Raji (cell line): ENCODE data around the gene RPL39.

Source experiments
- POLR2A ChIP-seq: IDR thresholded peaks from 2 replicates; pipeline ENCODE4 v1.6.1; 2011; ENCODE audit warnings: low read depth, low read length, control low read depth; ENCODE audit not compliant: insufficient read depth

The RPL39 gene

GRCh38 chrX:119791437-119792231 lies at the start of gene RPL39:
TSS of gene RPL39 (minus strand) at chrX:119791630. CDS start at chrX:119791576, 54 bp downstream.
- peak; percentile 90 for TF ChIP-seq POLR2A

GRCh38 chrX:119833905-119834304 lies 42.5 kb upstream of the RPL39 start:
- no peak for TF ChIP-seq POLR2A

GRCh38 chrX:119828446-119828845 lies 37.0 kb upstream of the RPL39 start:
- no peak for TF ChIP-seq POLR2A

GRCh38 chrX:119826399-119826959 lies 35.0 kb upstream of the RPL39 start:
- no peak for TF ChIP-seq POLR2A

- no peak for TF ChIP-seq POLR2A
These were observed 25.8 kb upstream of the RPL39 start for GRCh38 chrX:119817130-119817690.

- TF ChIP-seq POLR2A, result no peak
These were observed 24.9 kb upstream of the RPL39 start for GRCh38 chrX:119816300-119816699.

GRCh38 chrX:119809185-119809666 lies 17.8 kb upstream of the RPL39 start:
- TF ChIP-seq POLR2A, result no peak

GRCh38 chrX:119802546-119802945 lies 11.1 kb upstream of the RPL39 start:
- no peak for TF ChIP-seq POLR2A

GRCh38 chrX:119801253-119802221 lies 10.1 kb upstream of the RPL39 start:
- TF ChIP-seq POLR2A, result no peak

- TF ChIP-seq POLR2A, result no peak
These were observed 423 bp downstream of the RPL39 start for GRCh38 chrX:119790977-119791436.

GRCh38 chrX:119784747-119785446 lies 6.5 kb downstream of the RPL39 start:
- no peak for TF ChIP-seq POLR2A

GRCh38 chrX:119783026-119783425 lies 8.4 kb downstream of the RPL39 start:
- no peak for TF ChIP-seq POLR2A

- no peak for TF ChIP-seq POLR2A
These were observed 12.6 kb downstream of the RPL39 start for GRCh38 chrX:119778829-119779228.

GRCh38 chrX:119775517-119776238 lies 15.8 kb downstream of the RPL39 start:
- TF ChIP-seq POLR2A, result no peak
